GM12874 (cell line): ENCODE data around the gene ZC3H15.

Experiments
- TF ChIP-seq, protein P1 (sequence below): IDR thresholded peaks from 2 replicates; pipeline ENCODE4 v1.5.1; 2011; ENCODE audit warnings: low read depth, mild to moderate bottlenecking, control low read depth, low read length, moderate library complexity; ENCODE audit not compliant: insufficient read depth

ZC3H15 gene

DNA sequence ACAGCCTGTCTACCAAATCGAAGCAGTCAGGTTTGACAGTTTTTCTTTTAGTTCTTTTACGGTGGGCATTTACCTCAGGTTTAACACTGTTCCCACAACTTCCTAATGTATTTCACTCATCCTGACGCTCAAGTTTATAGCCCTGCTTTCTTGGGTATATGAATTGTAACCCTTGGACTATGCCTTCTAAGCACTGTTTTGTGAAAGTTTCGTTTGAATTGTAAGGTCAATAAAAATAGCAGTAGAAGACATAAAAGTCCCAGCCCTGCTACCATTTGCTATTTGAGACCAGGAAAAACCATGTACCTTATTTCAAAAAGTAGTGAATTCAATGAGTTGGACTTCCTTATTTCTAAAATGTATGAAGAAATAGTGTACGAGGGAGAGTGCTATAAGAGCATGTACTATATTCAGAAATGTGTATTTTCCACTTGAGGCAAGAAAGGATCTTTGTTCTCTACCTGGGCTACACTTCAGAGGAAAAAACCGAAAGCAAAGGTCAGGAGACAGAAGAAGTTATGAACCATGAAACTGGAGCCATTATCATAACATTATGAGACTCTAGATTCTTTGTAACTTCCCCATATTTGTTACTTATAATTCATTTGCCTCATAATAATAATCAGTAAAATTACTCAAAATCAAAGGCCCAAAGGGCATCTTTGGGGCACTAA, 1.9 kb upstream of the ZC3H15 start:
- TF ChIP-seq, protein P1, sequence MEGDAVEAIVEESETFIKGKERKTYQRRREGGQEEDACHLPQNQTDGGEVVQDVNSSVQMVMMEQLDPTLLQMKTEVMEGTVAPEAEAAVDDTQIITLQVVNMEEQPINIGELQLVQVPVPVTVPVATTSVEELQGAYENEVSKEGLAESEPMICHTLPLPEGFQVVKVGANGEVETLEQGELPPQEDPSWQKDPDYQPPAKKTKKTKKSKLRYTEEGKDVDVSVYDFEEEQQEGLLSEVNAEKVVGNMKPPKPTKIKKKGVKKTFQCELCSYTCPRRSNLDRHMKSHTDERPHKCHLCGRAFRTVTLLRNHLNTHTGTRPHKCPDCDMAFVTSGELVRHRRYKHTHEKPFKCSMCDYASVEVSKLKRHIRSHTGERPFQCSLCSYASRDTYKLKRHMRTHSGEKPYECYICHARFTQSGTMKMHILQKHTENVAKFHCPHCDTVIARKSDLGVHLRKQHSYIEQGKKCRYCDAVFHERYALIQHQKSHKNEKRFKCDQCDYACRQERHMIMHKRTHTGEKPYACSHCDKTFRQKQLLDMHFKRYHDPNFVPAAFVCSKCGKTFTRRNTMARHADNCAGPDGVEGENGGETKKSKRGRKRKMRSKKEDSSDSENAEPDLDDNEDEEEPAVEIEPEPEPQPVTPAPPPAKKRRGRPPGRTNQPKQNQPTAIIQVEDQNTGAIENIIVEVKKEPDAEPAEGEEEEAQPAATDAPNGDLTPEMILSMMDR = no peak

DNA sequence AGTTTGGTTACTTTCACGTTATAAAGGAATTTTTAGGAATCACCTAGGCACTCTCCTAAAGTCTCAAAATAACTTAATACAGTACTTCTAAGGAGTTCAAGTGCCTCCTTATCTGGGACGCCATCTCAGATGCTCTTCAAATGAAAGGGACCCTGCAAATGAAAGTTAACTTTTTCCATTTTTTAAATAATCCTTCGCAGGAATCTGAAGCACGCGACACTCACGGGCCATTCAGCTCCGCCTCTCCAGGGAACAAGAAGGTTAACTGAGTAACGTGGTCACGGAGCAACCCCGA, 537 bp upstream of the ZC3H15 start:
- TF ChIP-seq, protein P1 = no peak

DNA sequence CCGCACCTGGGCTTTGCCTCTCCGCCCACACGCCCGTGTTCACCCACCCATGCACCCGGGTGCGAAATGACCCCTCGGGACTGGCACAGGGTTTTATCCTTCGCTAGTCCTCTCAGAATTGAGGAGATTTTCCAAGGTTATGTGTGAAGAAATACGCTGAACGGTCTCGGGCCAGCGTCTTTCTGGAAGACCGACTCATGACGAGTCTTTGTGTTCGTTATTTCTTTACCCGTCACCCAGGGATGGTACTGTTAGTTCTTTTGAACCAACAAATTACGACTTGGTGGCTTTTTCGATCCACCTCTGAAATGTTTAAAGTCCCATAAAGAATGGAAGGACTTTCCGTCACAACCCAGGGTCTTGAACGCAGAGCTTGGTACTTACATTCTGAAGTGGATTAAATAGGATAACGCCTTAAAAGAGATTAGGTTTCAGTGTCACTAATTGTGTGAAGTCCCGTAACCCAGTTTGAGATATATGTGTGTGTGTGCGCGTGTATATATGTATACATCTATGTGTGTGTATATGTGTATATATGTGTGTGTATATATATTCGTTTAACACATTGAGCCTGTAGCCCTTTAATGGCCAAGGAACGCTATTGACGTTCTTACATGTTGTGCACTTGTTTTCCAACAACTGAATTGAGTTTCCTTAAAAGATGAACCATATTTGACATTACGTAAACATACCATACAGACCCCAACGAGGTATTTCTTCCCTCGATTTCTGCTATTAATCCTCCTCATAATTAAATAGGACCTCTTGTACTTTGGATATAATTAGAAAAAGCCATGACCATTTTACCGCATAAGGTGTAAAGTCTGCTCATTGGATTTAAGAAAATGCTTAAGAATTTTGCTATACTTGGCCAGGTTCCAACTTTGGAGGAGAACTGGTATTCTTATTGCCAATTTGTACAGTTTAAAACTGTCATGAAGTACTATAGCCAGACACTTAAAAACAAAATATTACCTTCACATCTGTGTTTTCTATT, 889 bp downstream of the ZC3H15 start:
- TF ChIP-seq, protein P1 = no peak

DNA sequence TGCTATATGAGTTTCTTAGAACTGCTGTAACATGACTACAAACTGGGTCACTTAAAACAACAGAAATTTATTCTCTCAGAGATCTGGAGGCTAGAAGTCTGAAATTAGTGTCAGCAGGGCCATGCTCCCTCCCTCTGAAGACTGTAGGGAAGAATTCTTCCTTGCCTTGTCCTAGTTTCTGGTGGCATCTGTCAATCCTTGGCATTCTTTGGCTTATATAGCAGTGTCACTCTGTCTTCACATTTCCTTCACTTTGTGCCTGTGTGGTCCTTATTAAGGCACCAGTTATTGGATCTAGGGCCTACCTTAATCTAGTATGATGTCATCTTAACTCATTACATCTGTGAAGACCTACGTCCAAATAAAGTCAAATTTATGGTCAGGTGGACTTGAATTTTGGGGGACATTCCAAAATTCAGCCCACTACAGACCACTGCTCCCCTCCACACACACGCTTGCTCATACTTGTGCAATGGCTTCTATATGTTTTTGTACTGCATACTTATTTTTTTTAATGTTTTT, 7.6 kb downstream of the ZC3H15 start:
- TF ChIP-seq, protein P1 = no peak

DNA sequence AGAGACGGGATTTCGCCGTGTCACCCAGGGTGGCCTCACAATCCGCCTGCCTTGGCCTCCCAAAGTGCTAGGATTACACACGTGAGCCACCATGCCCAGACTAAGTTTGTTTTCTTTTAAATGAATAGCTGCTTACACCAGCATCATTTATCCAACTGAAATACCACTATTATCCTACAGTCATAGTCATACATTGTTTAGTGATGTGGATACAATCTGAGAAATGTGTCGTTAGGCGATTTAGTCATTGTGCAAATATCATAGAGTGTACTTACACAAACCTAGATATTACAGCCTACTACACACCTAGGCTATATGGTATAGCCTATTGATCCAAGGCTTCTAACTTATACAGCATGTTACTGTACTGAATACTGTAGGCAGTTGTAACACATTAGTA, 10.3 kb downstream of the ZC3H15 start:
- TF ChIP-seq, protein P1 = no peak

DNA sequence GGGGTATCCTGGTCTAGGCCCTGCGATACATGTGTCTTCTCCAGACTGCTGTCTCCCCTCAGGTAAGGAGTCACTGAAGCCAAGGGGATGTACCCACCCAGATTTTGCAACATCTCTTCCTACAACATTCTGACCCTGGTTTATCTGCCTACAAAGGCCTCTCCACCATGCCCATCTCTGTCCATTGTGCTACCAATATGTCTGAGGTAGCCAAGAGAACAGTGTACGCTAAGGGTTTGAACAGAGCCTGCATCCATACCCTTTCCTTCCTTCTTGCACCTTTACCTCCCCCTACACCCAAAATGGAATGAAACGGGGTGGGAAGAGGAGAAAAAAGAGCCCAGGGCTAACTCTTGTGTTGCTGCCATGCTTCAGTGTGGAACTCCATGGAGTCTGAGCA, 11.9 kb downstream of the ZC3H15 start:
- TF ChIP-seq, protein P1 = no peak

DNA sequence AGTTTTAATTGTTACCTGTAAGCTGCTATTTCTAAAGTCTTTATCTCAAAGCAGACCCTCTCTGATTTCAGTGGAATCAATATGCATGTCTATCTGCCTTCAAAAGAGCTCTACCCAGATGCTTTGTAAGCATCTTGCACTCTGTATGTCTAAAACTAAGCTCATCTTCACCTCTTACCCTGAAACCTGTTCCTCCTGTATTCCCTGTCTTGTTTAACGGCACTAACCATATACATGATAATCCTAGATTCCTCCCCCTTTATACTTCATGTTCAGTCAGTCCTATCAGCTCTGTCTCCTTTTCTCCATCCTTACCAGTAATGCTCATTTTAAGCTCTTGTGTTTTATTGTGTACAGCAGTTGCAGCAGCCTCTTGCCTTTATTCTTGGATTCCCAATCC, 12.8 kb downstream of the ZC3H15 start:
- TF ChIP-seq, protein P1 = no peak
